Osteocyte (in vitro differentiated cells): ENCODE data around the gene COL1A2. TPM values are rescaled to one million over a fixed set of nuclear protein-coding genes. Genes with fewer than 3 reads are reported as not detected.

Source experiments
- DNase-seq: peaks from one replicate; pipeline ENCODE4 v3.0.0; 2021; ENCODE audit warnings: mixed read lengths; ENCODE audit not compliant: unreplicated experiment; ENCODE audit errors: extremely low spot score
- H3K27ac Mint-ChIP-seq: one replicate; pipeline ENCODE4 v1.8.0; 2021; ENCODE audit warnings: mild to moderate bottlenecking, mixed read lengths; ENCODE audit not compliant: unreplicated experiment
- H3K27me3 Mint-ChIP-seq: one replicate; pipeline ENCODE4 v1.8.0; 2021; ENCODE audit warnings: mixed read lengths; ENCODE audit not compliant: unreplicated experiment
- H3K36me3 Mint-ChIP-seq: one replicate; pipeline ENCODE4 v1.8.0; 2021; ENCODE audit warnings: mixed read lengths; ENCODE audit not compliant: unreplicated experiment
- H3K4me1 Mint-ChIP-seq: one replicate; pipeline ENCODE4 v1.8.0; 2021; ENCODE audit warnings: mixed read lengths; ENCODE audit not compliant: unreplicated experiment
- H3K4me3 Mint-ChIP-seq: one replicate; pipeline ENCODE4 v1.8.0; 2021; ENCODE audit warnings: mild to moderate bottlenecking, moderate library complexity, mixed read lengths; ENCODE audit not compliant: unreplicated experiment
- H3K9me3 Mint-ChIP-seq: one replicate; pipeline ENCODE4 v1.8.0; 2021; ENCODE audit warnings: mixed read lengths; ENCODE audit not compliant: unreplicated experiment
- long read RNA-seq: library from polyadenylated mRNA; unstranded; transcript quantifications from one replicate; pipeline ENCODE4 v2.0.0, GENCODE V29; 2021
- total RNA-seq: library from RNA; stranded (reverse); gene quantifications from 2 replicates; pipeline ENCODE4 v1.2.1, GENCODE V29; 2021
- TF ChIP-seq, protein P1 (sequence below): fragments of 200-600 bp; sonication (generic); IDR thresholded peaks from 2 replicates; pipeline ENCODE4 v1.5.0; 2021; ENCODE audit warnings: antibody characterized with exemption, mild to moderate bottlenecking, moderate library complexity

COL1A2 gene
- total RNA-seq: 7,492 and 7,869 TPM in 2 replicates
- long read RNA-seq, transcript COL1A2-203 (4 exons, 1,123 nt): major isoform, 174 of 14,681 reads
- long read RNA-seq, partial matches to known transcripts: 3,940 of 14,681 reads
- long read RNA-seq, other reads (novel, unspliced or antisense): 10,567 of 14,681 reads

DNA sequence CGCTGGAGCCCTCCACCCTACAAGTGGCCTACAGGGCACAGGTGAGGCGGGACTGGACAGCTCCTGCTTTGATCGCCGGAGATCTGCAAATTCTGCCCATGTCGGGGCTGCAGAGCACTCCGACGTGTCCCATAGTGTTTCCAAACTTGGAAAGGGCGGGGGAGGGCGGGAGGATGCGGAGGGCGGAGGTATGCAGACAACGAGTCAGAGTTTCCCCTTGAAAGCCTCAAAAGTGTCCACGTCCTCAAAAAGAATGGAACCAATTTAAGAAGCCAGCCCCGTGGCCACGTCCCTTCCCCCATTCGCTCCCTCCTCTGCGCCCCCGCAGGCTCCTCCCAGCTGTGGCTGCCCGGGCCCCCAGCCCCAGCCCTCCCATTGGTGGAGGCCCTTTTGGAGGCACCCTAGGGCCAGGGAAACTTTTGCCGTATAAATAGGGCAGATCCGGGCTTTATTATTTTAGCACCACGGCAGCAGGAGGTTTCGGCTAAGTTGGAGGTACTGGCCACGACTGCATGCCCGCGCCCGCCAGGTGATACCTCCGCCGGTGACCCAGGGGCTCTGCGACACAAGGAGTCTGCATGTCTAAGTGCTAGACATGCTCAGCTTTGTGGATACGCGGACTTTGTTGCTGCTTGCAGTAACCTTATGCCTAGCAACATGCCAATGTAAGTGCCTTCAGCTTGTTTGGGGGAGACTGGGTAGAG is at the start of gene COL1A2:
Gene COL1A2 (plus strand): TSS at position 459 of the 704 bp plus-strand sequence. CDS start 137 bp downstream, at position 596.
- Mint-ChIP-seq H3K4me1 (peaks cover 49% of the 10 kb centered on the region), H3K27ac (peak within 1 kb of the TSS; percentile 99), H3K27me3 (no peaks in the 10 kb centered on the region), H3K36me3 (peaks cover 38% of the 10 kb centered on the region), H3K9me3 (no peaks in the 10 kb centered on the region), H3K4me3 (peak within 1 kb of the TSS; percentile 99)
- DNase-seq: peak; percentile 97
- TF ChIP-seq, protein P1, sequence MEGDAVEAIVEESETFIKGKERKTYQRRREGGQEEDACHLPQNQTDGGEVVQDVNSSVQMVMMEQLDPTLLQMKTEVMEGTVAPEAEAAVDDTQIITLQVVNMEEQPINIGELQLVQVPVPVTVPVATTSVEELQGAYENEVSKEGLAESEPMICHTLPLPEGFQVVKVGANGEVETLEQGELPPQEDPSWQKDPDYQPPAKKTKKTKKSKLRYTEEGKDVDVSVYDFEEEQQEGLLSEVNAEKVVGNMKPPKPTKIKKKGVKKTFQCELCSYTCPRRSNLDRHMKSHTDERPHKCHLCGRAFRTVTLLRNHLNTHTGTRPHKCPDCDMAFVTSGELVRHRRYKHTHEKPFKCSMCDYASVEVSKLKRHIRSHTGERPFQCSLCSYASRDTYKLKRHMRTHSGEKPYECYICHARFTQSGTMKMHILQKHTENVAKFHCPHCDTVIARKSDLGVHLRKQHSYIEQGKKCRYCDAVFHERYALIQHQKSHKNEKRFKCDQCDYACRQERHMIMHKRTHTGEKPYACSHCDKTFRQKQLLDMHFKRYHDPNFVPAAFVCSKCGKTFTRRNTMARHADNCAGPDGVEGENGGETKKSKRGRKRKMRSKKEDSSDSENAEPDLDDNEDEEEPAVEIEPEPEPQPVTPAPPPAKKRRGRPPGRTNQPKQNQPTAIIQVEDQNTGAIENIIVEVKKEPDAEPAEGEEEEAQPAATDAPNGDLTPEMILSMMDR: no peak

- Mint-ChIP-seq H3K9me3 (peaks cover 4% of the 10 kb centered on the region), H3K27ac (peak overlapping the region; percentile 96), H3K27me3 (no peaks in the 10 kb centered on the region), H3K4me3 (no peak overlapping the region), H3K4me1 (peaks cover 68% of the 10 kb centered on the region), H3K36me3 (peaks cover 3% of the 10 kb centered on the region)
- no peak for DNase-seq
- TF ChIP-seq, protein P1: no peak
These were observed 48.8 kb upstream of the COL1A2 start for GRCh38 chr7:94345907-94346306.

DNA sequence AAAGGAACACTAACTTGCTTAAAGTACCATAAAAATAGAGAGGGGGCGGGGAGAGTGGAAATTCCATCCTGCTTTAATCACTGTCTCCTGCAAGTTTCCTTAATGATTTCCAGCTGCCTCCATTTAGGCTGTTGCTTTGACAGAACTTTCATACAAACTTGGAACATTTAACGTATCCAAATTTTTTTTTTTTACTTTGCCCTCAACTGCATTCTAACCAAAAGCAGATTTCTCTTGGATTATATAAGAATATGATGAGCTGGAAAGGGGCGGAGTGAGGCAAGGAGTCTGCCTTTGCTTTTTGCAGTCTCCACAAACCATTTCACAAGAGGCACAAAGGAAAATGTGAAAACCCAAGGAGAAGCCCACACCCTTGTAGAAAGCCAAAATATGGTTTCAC is 46.6 kb upstream of the COL1A2 start:
- no peaks in the 10 kb centered on the region for H3K27me3 Mint-ChIP-seq
- TF ChIP-seq, protein P1: no peak
- H3K36me3 Mint-ChIP-seq: peaks cover 3% of the 10 kb centered on the region
- peaks cover 4% of the 10 kb centered on the region for H3K9me3 Mint-ChIP-seq
- peaks cover 63% of the 10 kb centered on the region for H3K4me1 Mint-ChIP-seq
- peak overlapping the region; percentile 96 for H3K27ac Mint-ChIP-seq
- H3K4me3 Mint-ChIP-seq: peak overlapping the region; percentile 60
- DNase-seq: no peak

DNA sequence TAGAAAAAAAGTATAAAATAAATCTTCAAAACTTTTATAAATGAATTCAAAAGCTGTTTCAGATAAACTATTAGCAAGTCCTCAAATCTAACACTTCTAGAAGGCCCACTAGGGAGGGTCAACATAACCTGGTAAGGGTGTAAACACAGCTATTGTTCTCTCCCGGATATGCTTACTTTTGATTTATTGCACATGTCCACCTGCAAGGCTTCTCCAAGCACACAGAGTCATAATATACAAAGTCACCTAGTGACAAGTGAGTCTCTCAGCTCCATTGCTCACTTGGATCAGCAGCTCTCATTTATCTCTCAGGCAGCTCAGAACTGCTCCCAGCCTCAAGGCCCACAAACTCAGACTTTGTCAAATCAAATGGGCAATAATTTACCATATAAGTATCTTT is 44.0 kb upstream of the COL1A2 start:
- H3K4me1 Mint-ChIP-seq: peaks cover 68% of the 10 kb centered on the region

DNA sequence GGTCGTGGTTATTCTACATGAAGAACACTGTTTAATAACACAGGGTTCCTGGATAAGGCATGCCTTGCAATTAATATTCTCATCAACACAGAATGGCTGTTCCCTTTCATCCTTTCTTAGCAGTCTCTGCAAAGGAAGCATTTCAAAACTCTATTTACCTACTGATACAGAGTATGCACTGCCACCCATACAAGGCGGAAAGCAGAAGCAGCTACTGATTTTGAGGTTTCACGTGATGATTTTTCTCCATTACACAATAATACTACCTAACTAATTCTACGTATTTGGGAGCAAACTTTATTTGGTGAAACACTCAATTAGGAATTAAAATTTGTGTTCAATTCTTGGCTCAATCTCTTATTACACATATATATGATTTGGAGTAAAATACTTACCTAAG is 43.0 kb upstream of the COL1A2 start:
- Mint-ChIP-seq H3K9me3 (no peaks in the 10 kb centered on the region), H3K27ac (no peak overlapping the region)

More for the DNA sequence above, 44.0 kb upstream of the COL1A2 start:
- no peaks in the 10 kb centered on the region for H3K36me3 Mint-ChIP-seq
- TF ChIP-seq, protein P1: no peak
- no peak overlapping the region for H3K4me3 Mint-ChIP-seq
- H3K27ac Mint-ChIP-seq: no peak overlapping the region
- no peaks in the 10 kb centered on the region for H3K9me3 Mint-ChIP-seq
- DNase-seq: no peak
- no peaks in the 10 kb centered on the region for H3K27me3 Mint-ChIP-seq

More for the DNA sequence above, 43.0 kb upstream of the COL1A2 start:
- H3K36me3 Mint-ChIP-seq: no peaks in the 10 kb centered on the region
- peaks cover 64% of the 10 kb centered on the region for H3K4me1 Mint-ChIP-seq
- H3K4me3 Mint-ChIP-seq: no peak overlapping the region
- no peaks in the 10 kb centered on the region for H3K27me3 Mint-ChIP-seq
- no peak for DNase-seq
- TF ChIP-seq, protein P1: no peak
